ENCODE measurements around the gene SOX13.

The SOX13 gene

DNA sequence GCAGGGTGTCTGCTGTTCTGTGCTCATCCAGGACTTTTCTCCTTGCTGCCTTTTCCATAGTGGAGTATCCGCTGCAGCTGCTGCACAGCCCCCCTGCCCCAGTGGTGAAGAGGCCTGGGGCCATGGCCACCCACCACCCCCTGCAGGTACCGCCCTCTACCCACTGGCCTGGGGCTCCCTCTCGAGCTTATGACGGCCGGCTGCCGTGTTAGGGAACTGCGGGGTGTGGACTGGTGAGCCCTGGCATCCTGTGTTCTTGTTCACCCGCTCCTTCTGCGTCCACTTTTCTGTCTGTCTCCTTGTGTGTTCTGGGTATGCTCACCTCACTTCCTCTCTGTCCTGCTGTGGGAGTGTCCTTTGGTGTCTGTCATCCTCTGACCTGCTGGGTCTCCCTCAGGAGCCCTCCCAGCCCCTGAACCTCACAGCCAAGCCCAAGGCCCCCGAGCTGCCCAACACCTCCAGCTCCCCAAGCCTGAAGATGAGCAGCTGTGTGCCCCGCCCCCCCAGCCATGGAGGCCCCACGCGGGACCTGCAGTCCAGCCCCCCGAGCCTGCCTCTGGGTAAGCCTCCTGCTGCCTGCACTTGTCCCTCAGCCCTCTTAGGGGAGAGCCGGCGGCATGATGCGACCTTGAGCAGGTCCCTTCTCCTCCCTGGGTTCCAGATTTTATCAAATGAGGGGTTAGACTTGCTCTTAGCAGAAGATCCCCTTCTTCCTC lies 49.1 kb downstream of the SOX13 start:
- TF ChIP-seq GABPA (IDR thresholded peaks at IDR 0.05; ENCODE audit: low read depth) (no peak), SPI1 (IDR thresholded peaks at IDR 0.05; ENCODE audit: borderline replicate concordance, low read depth) (no peak), POLR2AphosphoS5 (IDR thresholded peaks at IDR 0.05; ENCODE audit: low read depth) (no peak)
- TF ChIP-seq, protein P1, sequence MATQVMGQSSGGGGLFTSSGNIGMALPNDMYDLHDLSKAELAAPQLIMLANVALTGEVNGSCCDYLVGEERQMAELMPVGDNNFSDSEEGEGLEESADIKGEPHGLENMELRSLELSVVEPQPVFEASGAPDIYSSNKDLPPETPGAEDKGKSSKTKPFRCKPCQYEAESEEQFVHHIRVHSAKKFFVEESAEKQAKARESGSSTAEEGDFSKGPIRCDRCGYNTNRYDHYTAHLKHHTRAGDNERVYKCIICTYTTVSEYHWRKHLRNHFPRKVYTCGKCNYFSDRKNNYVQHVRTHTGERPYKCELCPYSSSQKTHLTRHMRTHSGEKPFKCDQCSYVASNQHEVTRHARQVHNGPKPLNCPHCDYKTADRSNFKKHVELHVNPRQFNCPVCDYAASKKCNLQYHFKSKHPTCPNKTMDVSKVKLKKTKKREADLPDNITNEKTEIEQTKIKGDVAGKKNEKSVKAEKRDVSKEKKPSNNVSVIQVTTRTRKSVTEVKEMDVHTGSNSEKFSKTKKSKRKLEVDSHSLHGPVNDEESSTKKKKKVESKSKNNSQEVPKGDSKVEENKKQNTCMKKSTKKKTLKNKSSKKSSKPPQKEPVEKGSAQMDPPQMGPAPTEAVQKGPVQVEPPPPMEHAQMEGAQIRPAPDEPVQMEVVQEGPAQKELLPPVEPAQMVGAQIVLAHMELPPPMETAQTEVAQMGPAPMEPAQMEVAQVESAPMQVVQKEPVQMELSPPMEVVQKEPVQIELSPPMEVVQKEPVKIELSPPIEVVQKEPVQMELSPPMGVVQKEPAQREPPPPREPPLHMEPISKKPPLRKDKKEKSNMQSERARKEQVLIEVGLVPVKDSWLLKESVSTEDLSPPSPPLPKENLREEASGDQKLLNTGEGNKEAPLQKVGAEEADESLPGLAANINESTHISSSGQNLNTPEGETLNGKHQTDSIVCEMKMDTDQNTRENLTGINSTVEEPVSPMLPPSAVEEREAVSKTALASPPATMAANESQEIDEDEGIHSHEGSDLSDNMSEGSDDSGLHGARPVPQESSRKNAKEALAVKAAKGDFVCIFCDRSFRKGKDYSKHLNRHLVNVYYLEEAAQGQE (IDR thresholded peaks at IDR 0.05; ENCODE audit: insufficient replicate concordance, low read depth) = no peak
- TF ChIP-seq, protein P2, sequence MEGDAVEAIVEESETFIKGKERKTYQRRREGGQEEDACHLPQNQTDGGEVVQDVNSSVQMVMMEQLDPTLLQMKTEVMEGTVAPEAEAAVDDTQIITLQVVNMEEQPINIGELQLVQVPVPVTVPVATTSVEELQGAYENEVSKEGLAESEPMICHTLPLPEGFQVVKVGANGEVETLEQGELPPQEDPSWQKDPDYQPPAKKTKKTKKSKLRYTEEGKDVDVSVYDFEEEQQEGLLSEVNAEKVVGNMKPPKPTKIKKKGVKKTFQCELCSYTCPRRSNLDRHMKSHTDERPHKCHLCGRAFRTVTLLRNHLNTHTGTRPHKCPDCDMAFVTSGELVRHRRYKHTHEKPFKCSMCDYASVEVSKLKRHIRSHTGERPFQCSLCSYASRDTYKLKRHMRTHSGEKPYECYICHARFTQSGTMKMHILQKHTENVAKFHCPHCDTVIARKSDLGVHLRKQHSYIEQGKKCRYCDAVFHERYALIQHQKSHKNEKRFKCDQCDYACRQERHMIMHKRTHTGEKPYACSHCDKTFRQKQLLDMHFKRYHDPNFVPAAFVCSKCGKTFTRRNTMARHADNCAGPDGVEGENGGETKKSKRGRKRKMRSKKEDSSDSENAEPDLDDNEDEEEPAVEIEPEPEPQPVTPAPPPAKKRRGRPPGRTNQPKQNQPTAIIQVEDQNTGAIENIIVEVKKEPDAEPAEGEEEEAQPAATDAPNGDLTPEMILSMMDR (IDR thresholded peaks at IDR 0.05; ENCODE audit: insufficient read depth, low read length) = no peak
- Histone ChIP-seq H3K27ac (replicated peaks) (no peak overlapping the region), H3K27me3 (ENCODE audit: insufficient read depth, poor library complexity, severe bottlenecking) (no peaks in the 10 kb centered on the region), H3K4me3 (replicated peaks; ENCODE audit: insufficient read depth, low read length) (no peak overlapping the region)
- no peak for DNase-seq (ENCODE audit: low read depth in 1 of 2, low spot score in 1 of 2)

DNA sequence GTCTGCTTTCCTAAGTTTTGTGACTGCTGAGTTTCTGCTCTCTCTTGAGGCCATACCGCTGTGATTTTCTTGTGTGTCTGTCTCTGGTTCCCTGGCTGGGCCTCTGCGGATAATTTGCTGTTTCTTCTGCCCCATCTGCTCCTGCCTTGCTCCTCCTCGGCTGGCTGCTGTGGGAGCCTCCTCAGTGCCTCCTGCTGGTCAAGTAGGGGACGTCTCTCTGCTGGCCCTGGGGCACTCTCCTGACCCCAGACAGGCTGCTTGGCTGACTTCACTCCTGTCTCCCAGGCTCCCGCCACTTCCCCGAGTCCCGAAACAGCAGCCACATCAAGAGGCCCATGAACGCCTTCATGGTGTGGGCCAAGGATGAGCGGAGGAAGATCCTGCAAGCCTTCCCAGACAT lies 50.5 kb downstream of the SOX13 start:
- H3K4me3 ChIP-seq (replicated peaks; ENCODE audit: insufficient read depth, low read length) = no peak overlapping the region
- H3K27me3 ChIP-seq (ENCODE audit: insufficient read depth, poor library complexity, severe bottlenecking) = no peaks in the 10 kb centered on the region
- no peak overlapping the region for H3K27ac ChIP-seq (replicated peaks)
- DNase-seq (ENCODE audit: low read depth in 1 of 2, low spot score in 1 of 2) = no peak
- no peak for TF ChIP-seq SPI1 (IDR thresholded peaks at IDR 0.05; ENCODE audit: borderline replicate concordance, low read depth)
- TF ChIP-seq, protein P2 (IDR thresholded peaks at IDR 0.05; ENCODE audit: insufficient read depth, low read length) = no peak
- no peak for TF ChIP-seq GABPA (IDR thresholded peaks at IDR 0.05; ENCODE audit: low read depth)
- TF ChIP-seq, protein P1 (IDR thresholded peaks at IDR 0.05; ENCODE audit: insufficient replicate concordance, low read depth) = no peak
- no peak for TF ChIP-seq POLR2AphosphoS5 (IDR thresholded peaks at IDR 0.05; ENCODE audit: low read depth)

DNA sequence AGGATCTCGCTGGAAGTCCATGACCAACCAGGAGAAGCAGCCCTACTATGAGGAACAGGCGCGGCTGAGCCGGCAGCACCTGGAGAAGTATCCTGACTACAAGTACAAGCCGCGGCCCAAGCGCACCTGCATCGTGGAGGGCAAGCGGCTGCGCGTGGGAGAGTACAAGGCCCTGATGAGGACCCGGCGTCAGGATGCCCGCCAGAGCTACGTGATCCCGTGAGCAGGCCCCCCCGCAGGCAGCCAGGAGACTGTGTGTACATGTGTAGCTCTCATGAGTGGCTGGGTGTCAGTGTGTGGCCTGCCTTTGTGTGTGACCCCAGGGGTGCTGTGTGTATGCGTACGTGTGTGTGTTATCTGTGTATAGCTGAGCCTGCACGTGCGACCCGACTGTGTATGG lies 51.7 kb downstream of the SOX13 start:
- DNase-seq (ENCODE audit: low read depth in 1 of 2, low spot score in 1 of 2) = no peak
- no peak for TF ChIP-seq SPI1 (IDR thresholded peaks at IDR 0.05; ENCODE audit: borderline replicate concordance, low read depth)
- TF ChIP-seq POLR2AphosphoS5 (IDR thresholded peaks at IDR 0.05; ENCODE audit: low read depth) = no peak
- TF ChIP-seq, protein P2 (IDR thresholded peaks at IDR 0.05; ENCODE audit: insufficient read depth, low read length) = no peak
- TF ChIP-seq, protein P1 (IDR thresholded peaks at IDR 0.05; ENCODE audit: insufficient replicate concordance, low read depth) = no peak
- TF ChIP-seq GABPA (IDR thresholded peaks at IDR 0.05; ENCODE audit: low read depth) = no peak
- Histone ChIP-seq H3K27me3 (ENCODE audit: insufficient read depth, poor library complexity, severe bottlenecking) (no peaks in the 10 kb centered on the region), H3K4me3 (replicated peaks; ENCODE audit: insufficient read depth, low read length) (no peak overlapping the region), H3K27ac (replicated peaks) (no peak overlapping the region)
